BJ (cell line): ENCODE data around the gene POC1A. TPM values are rescaled to one million over a fixed set of nuclear protein-coding genes. Genes with fewer than 3 reads are reported as not detected.

Experiments
- CTCF ChIA-PET: fragments of 350-600 bp; formaldehyde crosslinking; extraction: SDS; loops from one replicate; lab custom pipeline; 2021; ENCODE audit warnings: antibody characterized with exemption, inconsistent platforms; lab: Yijun Ruan, JAX
- POLR2A ChIA-PET: fragments of 300-600 bp; sonication (Branson Sonifier 250); formaldehyde crosslinking; extraction: SDS; loops from one replicate; lab custom pipeline; 2021; ENCODE audit warnings: antibody characterized with exemption; lab: Charles Lee
- DNase-seq: peaks from one replicate; pipeline ENCODE4 v3.0.0-alpha.2; 2011; ENCODE audit warnings: low read depth
- H3K27me3 ChIP-seq: 2 replicates; pipeline ENCODE4 v1.6.0; 2011; ENCODE audit warnings: low read length; ENCODE audit not compliant: control insufficient read depth, insufficient read depth
- H3K36me3 ChIP-seq: 2 replicates; pipeline ENCODE4 v1.5.1; 2011; ENCODE audit warnings: low read length; ENCODE audit not compliant: control insufficient read depth, insufficient read depth
- H3K4me3 ChIP-seq: 2 replicates; pipeline ENCODE4 v1.5.1; 2011; ENCODE audit warnings: low read depth, mild to moderate bottlenecking, control low read depth, low read length
- CTCF ChIP-seq: IDR thresholded peaks from 2 replicates; pipeline ENCODE4 v1.5.1; 2011; ENCODE audit warnings: low read depth, mild to moderate bottlenecking, control low read depth, inconsistent platforms, low read length, moderate library complexity; ENCODE audit not compliant: insufficient read depth
- polyA plus RNA-seq: library from polyadenylated mRNA; depleted of rRNA; stranded (reverse); fragments of >200 nt; gene quantifications from 2 replicates; pipeline ENCODE4 v1.2.3, GENCODE V29; 2011

The POC1A gene
- polyA plus RNA-seq, 1 experiment, result 18.4 TPM

DNA sequence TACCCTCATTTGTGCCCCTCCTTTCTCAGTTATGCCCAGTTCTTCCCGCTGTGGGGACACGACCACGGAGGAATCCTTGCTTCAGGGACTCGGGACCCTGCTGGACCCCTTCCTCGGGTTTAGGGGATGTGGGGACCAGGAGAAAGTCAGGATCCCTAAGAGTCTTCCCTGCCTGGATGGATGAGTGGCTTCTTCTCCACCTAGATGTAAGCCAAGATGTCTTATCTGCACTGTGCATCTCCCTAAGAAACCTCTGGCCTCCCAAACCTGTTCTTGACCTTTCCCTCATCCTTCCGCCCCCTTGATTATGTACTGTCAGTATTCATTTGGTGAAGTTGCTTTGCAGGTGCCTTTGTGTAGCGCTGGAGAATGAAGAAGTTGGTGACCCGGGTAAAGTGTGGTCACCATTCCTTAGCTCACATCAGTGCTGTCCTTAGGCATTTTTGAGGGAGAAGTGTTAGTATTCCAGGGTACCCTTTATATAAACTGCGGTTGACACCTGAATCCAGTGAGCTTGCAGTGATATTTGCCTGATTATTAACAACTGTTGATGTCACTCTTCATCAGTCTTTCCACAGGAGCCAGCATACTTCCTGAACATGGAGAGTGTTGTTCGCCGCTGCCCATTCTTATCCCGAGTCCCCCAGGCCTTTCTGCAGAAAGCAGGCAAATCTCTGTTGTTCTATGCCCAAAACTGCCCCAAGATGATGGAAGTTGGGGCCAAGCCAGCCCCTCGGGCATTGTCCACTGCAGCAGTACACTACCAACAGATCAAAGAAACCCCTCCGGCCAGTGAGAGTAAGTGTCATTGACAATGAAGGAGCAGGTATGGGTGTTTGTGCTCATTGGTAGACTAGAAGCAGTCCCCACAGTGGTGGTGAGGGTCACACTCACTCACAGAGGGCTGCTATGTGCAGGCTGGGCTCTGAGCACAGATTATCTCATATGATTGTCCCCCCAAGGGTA is 44.7 kb upstream of the POC1A start:
- peak overlapping the region; percentile 95 for H3K4me3 ChIP-seq
- peaks cover 12% of the 10 kb centered on the region for H3K36me3 ChIP-seq
- H3K27me3 ChIP-seq, result no peaks in the 10 kb centered on the region
- CTCF ChIA-PET, result interaction anchor here (1.0 kb wide), 1 partner anchor 144 kb away, joined by 3 read pairs; no protein-coding TSS in a partner anchor
- POLR2A ChIA-PET, result no interaction called here
- no peak for DNase-seq
- no peak for TF ChIP-seq CTCF

DNA sequence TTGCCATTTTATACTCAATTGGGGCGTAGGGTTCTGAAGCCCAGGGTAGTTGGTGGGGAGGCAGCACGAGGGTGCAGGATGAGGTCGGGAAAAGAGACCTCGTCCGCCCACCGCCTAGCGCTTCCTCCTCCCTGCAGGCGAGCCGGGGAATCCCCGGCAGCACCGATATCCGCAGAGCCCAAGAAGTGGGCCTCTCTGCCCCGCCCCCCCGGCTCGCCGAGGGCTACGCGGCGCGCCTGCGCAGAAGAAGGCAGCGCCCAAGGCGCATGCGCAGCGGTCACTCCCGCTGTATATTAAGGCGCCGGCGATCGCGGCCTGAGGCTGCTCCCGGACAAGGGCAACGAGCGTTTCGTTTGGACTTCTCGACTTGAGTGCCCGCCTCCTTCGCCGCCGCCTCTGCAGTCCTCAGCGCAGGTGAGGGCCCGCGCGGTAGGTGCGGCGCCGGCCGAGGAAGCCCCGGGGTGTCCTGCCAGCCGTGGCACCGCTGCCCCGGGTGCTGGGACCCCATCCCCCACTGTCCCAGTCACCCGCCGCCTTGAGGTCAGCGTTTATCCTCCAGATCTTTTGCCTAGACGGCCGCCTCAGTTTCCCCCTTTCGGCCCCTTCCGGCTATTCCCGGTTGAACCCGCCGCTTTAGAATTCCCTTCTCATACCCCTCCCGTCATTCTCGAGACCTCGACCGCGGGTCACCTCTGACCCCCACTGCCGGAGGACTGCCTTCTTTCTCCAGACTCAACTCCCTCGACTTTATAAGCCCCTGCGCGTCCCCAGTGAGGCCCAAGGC is 43.8 kb upstream of the POC1A start, which contains the start of gene ALAS1:
Gene ALAS1, plus strand, starts transcription at position 319 of the 784 bp plus-strand sequence. CDS start 1,082 bp downstream, outside the sequence.
- TF ChIP-seq CTCF, result 0 out of 2 replicates have a peak, but pooled peaks have one; percentile 17
- ChIA-PET CTCF (interaction anchor here (1.0 to 1.9 kb wide), 4 partner anchors 9 to 41 kb away, joined by 4 to 7 read pairs (median 4); partner anchors contain the start of gene TWF2), POLR2A (no interaction called here)
- peaks cover 10% of the 10 kb centered on the region for H3K36me3 ChIP-seq
- H3K27me3 ChIP-seq, result no peaks in the 10 kb centered on the region
- H3K4me3 ChIP-seq, result peak within 1 kb of the TSS; percentile 95
- peak; percentile 47 for DNase-seq

- DNase-seq, result no peak
- CTCF ChIA-PET, result interaction anchor here (1.0 to 1.9 kb wide), 6 partner anchors 10 to 81 kb away, joined by 3 to 7 read pairs (median 4); partner anchors contain the start of genes POC1A, TWF2 and WDR82
- Histone ChIP-seq H3K4me3 (peak overlapping the region; percentile 95), H3K27me3 (no peaks in the 10 kb centered on the region), H3K36me3 (peaks cover 6% of the 10 kb centered on the region)
- TF ChIP-seq CTCF, result no peak
- POLR2A ChIA-PET, result interaction anchor here (0.6 kb wide), 1 partner anchor 92 kb away, joined by 3 read pairs; no protein-coding TSS in a partner anchor
Observed at GRCh38 chr3:52197499-52197841, 43.2 kb upstream of the POC1A start.

GRCh38 chr3:52196977-52197376 is 42.8 kb upstream of the POC1A start:
- POLR2A ChIA-PET, result interaction anchor here (0.6 kb wide), 1 partner anchor 92 kb away, joined by 3 read pairs; no protein-coding TSS in a partner anchor

More at GRCh38 chr3:52196977-52197376, 42.8 kb upstream of the POC1A start:
- CTCF ChIA-PET, result interaction anchor here (0.9 to 1.9 kb wide), 9 partner anchors 10 to 222 kb away, joined by 3 to 7 read pairs (median 4); partner anchors contain the start of genes ABHD14A, POC1A, TWF2 and WDR82
- no peak for DNase-seq
- Histone ChIP-seq H3K4me3 (no peak overlapping the region), H3K36me3 (peaks cover 4% of the 10 kb centered on the region), H3K27me3 (no peaks in the 10 kb centered on the region)
- no peak for TF ChIP-seq CTCF
